ENCODE results near the gene DGKH.

Gene DGKH

GRCh38 chr13:42113478-42113877 is 65.0 kb downstream of the DGKH start:
- no peak for TF ChIP-seq CTCF (IDR thresholded peaks at IDR 0.05)

DNA sequence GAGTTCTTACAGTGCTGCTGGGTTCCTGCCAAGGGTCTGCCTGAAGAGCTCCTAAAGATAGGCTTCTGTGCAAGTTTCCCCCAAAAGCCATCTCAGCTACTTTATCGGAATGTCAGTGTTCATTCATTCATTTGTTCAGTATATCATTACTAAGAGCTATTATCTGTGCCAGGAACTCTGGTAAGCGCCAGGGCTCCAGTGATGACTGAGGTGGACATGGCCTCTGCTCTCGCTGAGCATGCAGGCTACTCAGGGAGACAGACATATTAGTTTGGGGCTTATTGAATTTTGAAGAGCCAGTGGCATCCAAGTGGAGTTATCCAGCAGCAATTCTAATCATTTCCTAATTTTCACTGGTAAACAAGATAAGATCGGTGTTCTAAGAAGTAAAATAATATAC is 65.8 kb downstream of the DGKH start:
- no peak for TF ChIP-seq CTCF (IDR thresholded peaks at IDR 0.05)

- no peak for TF ChIP-seq CTCF (IDR thresholded peaks at IDR 0.05)
Observed at GRCh38 chr13:42114912-42115311, 66.5 kb downstream of the DGKH start.

- TF ChIP-seq CTCF (IDR thresholded peaks at IDR 0.05) = no peak
Observed at GRCh38 chr13:42116225-42116624, 67.8 kb downstream of the DGKH start.

GRCh38 chr13:42119041-42119440 is 70.6 kb downstream of the DGKH start:
- no peak for TF ChIP-seq CTCF (IDR thresholded peaks at IDR 0.05)

DNA sequence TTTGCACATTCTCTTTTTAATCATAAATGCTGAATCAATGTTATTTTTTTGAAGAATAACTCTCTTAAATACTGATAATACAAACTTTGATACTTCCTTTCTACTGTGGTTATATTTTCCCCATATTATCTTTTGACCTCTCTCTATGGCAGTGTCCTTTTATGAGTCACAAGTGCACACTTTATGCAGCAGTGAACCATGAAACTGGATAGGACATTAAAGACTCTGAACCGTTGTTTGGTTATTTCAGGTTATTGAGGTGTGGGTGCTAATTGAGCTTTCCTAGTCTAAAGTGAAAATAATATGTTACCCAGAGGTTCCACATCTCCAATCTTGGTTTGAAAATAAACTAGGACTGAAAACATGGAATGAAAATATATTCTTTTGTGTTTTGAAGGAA is 71.4 kb downstream of the DGKH start:
- TF ChIP-seq CTCF (IDR thresholded peaks at IDR 0.05) = no peak

GRCh38 chr13:42123600-42123999 is 75.2 kb downstream of the DGKH start:
- no peak for TF ChIP-seq CTCF (IDR thresholded peaks at IDR 0.05)

DNA sequence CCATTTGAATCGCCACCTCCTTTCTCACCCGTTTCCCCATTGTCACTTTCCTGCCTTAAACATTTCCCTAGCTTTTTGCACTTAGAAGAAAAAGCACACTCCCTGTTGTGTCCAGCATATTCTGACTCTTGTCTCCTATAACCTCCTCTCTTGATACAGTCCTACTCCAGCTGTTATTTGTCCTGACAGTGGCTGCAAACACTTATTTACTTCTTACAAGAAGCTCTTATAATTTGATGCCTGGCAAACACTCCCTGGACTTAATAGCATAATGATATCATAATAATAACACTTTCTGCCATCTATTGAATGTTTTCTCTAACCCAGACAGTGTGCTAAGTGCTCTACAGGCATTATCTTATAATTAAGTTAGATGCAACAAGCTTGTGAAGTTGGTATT is 76.6 kb downstream of the DGKH start:
- TF ChIP-seq CTCF (IDR thresholded peaks at IDR 0.05) = no peak
